Thyroid gland (tissue), 4 donors: ENCODE measurements around the gene CRTC3.

Experiments
- CTCF ChIP-seq, 6 experiments: fragments of 200-600 bp in 3 of 6; fragments of 450-650 bp in 3 of 6; sonication (generic) in 3 of 6; IDR thresholded peaks; one replicate each; pipeline ENCODE4 v1.5.1; 2016 to 2019; ENCODE audit warnings: antibody characterized with exemption in 6 of 6, mild to moderate bottlenecking in 2 of 6, inconsistent platforms in 1 of 6, moderate library complexity in 1 of 6
- POLR2A ChIP-seq, 2 donors: fragments of 450-650 bp; IDR thresholded peaks; one replicate each; pipeline ENCODE4 v1.6.1; 2017; ENCODE audit warnings: antibody characterized with exemption in 2 of 2, mild to moderate bottlenecking in 2 of 2, moderate library complexity in 1 of 2

GRCh38 chr15:90637693-90638092 is 108.0 kb downstream of the CRTC3 start:
- TF ChIP-seq CTCF (IDR thresholded peaks at IDR 0.05) (no peak), POLR2A (IDR thresholded peaks at IDR 0.05) (no peak)
